HG02870 (cell line): ENCODE results near the gene ZC3H18.

Experiments
- ATAC-seq: cut with Tn5 transposase; IDR thresholded peaks from one replicate; pipeline ENCODE4 v1.9.1; 2021; ENCODE audit warnings: mild to moderate bottlenecking, moderate library complexity; ENCODE audit not compliant: unreplicated experiment

The ZC3H18 gene

GRCh38 chr16:88569985-88570690 is at the start of gene ZC3H18:
ZC3H18 (plus strand) TSS chr16:88570403; CDS start chr16:88577124, 6,721 bp downstream.
- peak; percentile 73 for ATAC-seq

GRCh38 chr16:88521674-88522073 is 48.5 kb upstream of the ZC3H18 start:
- no peak for ATAC-seq

- ATAC-seq: no peak
These were observed 47.8 kb upstream of the ZC3H18 start for GRCh38 chr16:88522276-88522949.

- ATAC-seq: no peak
These were observed 46.7 kb upstream of the ZC3H18 start for GRCh38 chr16:88523309-88524161.

GRCh38 chr16:88524274-88524972 is 45.8 kb upstream of the ZC3H18 start:
- ATAC-seq: no peak

GRCh38 chr16:88524973-88525662 is 45.1 kb upstream of the ZC3H18 start:
- no peak for ATAC-seq

GRCh38 chr16:88525663-88525990 is 44.6 kb upstream of the ZC3H18 start:
- ATAC-seq: no peak

GRCh38 chr16:88526008-88526905 is 43.9 kb upstream of the ZC3H18 start:
- no peak for ATAC-seq

GRCh38 chr16:88526906-88527185 is 43.4 kb upstream of the ZC3H18 start:
- no peak for ATAC-seq

- no peak for ATAC-seq
These were observed 42.8 kb upstream of the ZC3H18 start for GRCh38 chr16:88527186-88527936.

- no peak for ATAC-seq
These were observed 42.1 kb upstream of the ZC3H18 start for GRCh38 chr16:88527937-88528743.

GRCh38 chr16:88528902-88529318 is 41.3 kb upstream of the ZC3H18 start:
- no peak for ATAC-seq

GRCh38 chr16:88529596-88529995 is 40.6 kb upstream of the ZC3H18 start:
- no peak for ATAC-seq

GRCh38 chr16:88530051-88530857 is 39.9 kb upstream of the ZC3H18 start:
- no peak for ATAC-seq

GRCh38 chr16:88530858-88531203 is 39.4 kb upstream of the ZC3H18 start:
- ATAC-seq: no peak

GRCh38 chr16:88531346-88531745 is 38.9 kb upstream of the ZC3H18 start:
- no peak for ATAC-seq

- no peak for ATAC-seq
These were observed 38.2 kb upstream of the ZC3H18 start for GRCh38 chr16:88531931-88532433.
